ENCODE results near the gene RSRP1. TPM values are rescaled to one million over a fixed set of nuclear protein-coding genes. Genes with fewer than 3 reads are reported as not detected.
A peak's percentile ranks its signal among the peaks of the same experiment; 100 is the strongest.
"Not testable (repeated sequence)": the region's sequence is repeated elsewhere in the genome, so short reads cannot be mapped to it uniquely, and the experiment has no call there.

Gene RSRP1
- total and polyA plus RNA-seq, 2 donors = 126 to 418 TPM

DNA sequence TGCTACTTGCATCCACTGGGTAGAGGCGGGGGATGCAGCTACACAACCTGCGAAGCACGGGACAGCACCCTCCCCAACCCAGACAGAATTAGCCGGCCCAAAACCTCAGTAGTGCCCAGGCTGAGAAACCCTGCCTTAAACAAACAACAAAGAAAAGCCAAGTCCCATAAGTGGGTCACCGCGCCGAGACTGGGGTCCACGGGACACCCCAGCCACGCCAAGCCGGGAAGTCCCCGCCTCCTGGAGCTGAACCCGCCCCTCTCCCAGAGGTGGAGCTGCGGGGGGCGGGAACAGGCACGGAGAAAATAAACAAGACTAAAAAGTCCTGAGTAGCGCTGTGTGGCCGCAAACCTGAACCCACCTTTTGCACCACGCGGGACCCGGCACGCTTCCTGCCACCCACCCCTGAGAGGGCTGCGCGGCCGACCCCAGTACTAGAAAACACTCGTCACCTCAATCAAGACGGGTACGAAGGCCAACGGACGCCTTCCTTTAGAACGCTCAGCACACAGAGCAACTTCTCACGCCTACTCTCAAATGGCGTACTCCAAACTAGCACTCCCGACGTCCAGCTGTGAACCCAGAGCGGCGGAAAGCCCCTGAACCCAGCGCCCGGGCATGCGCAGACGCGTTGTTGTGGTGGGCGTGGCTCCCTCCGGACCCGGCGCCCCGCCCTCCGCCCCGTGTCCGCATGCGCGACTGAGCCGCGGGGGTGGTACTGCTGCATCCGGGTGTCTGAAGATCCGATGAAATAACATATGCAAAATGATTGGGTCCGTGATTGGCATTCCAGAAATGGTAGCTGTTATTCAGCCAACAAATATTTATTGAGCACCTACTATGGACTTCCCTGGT lies 20.3 kb upstream of the RSRP1 start:
- H3K4me1 ChIP-seq (ENCODE audit: control insufficient read depth in 2 of 2, insufficient read depth in 2 of 2, low read length in 2 of 2); H3K9me3 ChIP-seq (ENCODE audit: control insufficient read depth in 2 of 2, insufficient read depth in 1 of 2, low read length in 1 of 2); H3K27me3 ChIP-seq (ENCODE audit: control insufficient read depth in 2 of 2, insufficient read depth in 1 of 2, low read length in 1 of 2); H3K36me3 ChIP-seq (ENCODE audit: control insufficient read depth in 2 of 2, insufficient read depth in 2 of 2, low read length in 1 of 2): not testable (repeated sequence)
- Histone ChIP-seq H3K4me3 (ENCODE audit: low read length in 2 of 2) (peak overlapping the region; percentile 46 to 47), H3K27ac (ENCODE audit: low read depth in 1 of 2, low read length in 1 of 2) (peak overlapping the region; percentile 87 to 93)
- WGBS = under 1% methylated on average over 43 of the region's 56 CpGs
- DNase-seq (ENCODE audit: low read depth in 6 of 9, low spot score in 9 of 9) = peak in 8 of 9 donors; percentile 36 to 89 (median 60)

DNA sequence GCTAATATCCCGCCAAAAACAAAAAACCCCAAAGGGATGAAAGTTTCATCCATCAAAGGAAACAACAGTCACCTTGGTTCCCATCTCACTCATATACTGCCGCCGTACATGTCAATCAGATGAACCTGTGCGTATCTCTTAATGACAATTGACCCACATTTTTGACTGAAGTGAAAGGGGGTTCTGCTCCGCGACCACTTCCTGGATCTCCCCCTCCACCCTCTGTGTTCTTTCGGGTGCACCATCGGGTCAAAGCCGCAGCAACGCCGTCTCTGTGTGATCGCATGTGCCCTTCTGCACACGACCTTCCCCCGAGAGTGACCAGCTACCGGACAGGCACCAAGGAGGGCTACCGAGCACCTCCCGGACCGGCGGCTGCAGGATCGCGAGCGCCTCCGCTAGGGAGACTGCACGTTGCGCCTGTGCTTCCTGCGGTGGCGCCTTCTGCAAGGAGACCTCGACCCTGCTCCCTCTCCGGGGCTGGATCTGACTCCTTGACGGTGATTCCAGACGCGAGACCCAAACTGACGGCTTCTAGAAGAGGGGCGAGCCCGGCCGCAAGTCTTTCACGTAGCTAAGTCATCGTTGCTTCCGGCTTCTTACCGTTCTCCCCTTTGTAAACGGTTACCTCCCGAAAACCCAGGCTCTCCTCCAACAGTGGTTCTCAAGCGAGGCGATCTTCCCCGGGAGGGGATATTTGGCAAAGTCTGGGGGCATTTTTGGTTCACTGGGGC lies 19.5 kb upstream of the RSRP1 start:
- WGBS = under 1% methylated on average over 26 of the region's 45 CpGs
- H3K4me3 ChIP-seq (ENCODE audit: low read length in 2 of 2) = peak overlapping the region; percentile 50 to 56
- H3K9me3 ChIP-seq (ENCODE audit: control insufficient read depth in 2 of 2, insufficient read depth in 1 of 2, low read length in 1 of 2); H3K27me3 ChIP-seq (ENCODE audit: control insufficient read depth in 2 of 2, insufficient read depth in 1 of 2, low read length in 1 of 2); H3K4me1 ChIP-seq (ENCODE audit: control insufficient read depth in 2 of 2, insufficient read depth in 2 of 2, low read length in 2 of 2); H3K36me3 ChIP-seq (ENCODE audit: control insufficient read depth in 2 of 2, insufficient read depth in 2 of 2, low read length in 1 of 2); H3K27ac ChIP-seq (ENCODE audit: low read depth in 1 of 2, low read length in 1 of 2): not testable (repeated sequence)
- peak in 2 of 9 donors; percentile 13 to 50 for DNase-seq (ENCODE audit: low read depth in 6 of 9, low spot score in 9 of 9)

DNA sequence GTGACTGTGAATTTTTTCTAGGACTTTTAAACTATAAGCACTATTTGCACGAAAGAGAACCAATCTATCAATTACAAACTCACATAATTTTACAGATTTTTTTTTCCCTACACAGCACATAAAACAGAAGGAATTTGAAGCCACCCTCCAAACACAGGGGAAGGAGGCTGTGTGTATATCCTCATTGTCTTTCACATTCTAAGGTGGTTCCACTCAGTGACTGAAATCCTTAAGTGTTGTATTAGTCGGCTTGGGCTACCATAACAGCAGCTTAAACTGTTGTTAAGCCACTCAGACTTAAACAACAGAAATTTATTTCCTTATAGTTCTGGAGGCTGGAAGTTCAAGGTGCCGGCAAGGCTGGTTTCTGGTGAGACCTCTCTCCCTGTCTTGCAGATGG lies 13.1 kb upstream of the RSRP1 start:
- H3K4me1 ChIP-seq (ENCODE audit: control insufficient read depth in 2 of 2, insufficient read depth in 2 of 2, low read length in 2 of 2); H3K9me3 ChIP-seq (ENCODE audit: control insufficient read depth in 2 of 2, insufficient read depth in 1 of 2, low read length in 1 of 2); H3K4me3 ChIP-seq (ENCODE audit: low read length in 2 of 2); DNase-seq (ENCODE audit: low read depth in 6 of 9, low spot score in 9 of 9); H3K27ac ChIP-seq (ENCODE audit: low read depth in 1 of 2, low read length in 1 of 2); H3K36me3 ChIP-seq (ENCODE audit: control insufficient read depth in 2 of 2, insufficient read depth in 2 of 2, low read length in 1 of 2); H3K27me3 ChIP-seq (ENCODE audit: control insufficient read depth in 2 of 2, insufficient read depth in 1 of 2, low read length in 1 of 2): not testable (repeated sequence)
- 98% methylated on average over 3 of the region's 3 CpGs for WGBS

DNA sequence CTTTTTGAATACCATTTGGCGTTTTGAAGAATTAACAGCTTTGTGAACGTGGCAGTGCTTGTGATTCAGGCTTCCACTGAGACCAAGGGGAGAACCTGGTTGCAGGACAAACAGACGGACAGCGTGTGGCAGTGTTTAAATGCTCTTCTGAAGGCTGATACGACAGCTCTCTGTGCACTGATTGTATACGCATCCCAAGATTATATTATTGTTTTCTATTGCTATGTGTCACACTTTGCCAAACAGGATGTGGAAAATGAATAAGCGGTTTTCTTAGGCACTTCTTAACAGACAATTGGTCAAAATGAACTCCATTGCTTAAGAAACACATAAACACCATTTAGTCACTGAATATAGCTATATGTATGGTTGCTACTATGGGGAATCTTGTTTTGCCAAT lies 12.6 kb upstream of the RSRP1 start:
- H3K27me3 ChIP-seq (ENCODE audit: control insufficient read depth in 2 of 2, insufficient read depth in 1 of 2, low read length in 1 of 2); DNase-seq (ENCODE audit: low read depth in 6 of 9, low spot score in 9 of 9); H3K4me1 ChIP-seq (ENCODE audit: control insufficient read depth in 2 of 2, insufficient read depth in 2 of 2, low read length in 2 of 2); H3K36me3 ChIP-seq (ENCODE audit: control insufficient read depth in 2 of 2, insufficient read depth in 2 of 2, low read length in 1 of 2); H3K9me3 ChIP-seq (ENCODE audit: control insufficient read depth in 2 of 2, insufficient read depth in 1 of 2, low read length in 1 of 2); H3K4me3 ChIP-seq (ENCODE audit: low read length in 2 of 2); H3K27ac ChIP-seq (ENCODE audit: low read depth in 1 of 2, low read length in 1 of 2): not testable (repeated sequence)
- WGBS = 64% methylated on average over 7 of the region's 7 CpGs

DNA sequence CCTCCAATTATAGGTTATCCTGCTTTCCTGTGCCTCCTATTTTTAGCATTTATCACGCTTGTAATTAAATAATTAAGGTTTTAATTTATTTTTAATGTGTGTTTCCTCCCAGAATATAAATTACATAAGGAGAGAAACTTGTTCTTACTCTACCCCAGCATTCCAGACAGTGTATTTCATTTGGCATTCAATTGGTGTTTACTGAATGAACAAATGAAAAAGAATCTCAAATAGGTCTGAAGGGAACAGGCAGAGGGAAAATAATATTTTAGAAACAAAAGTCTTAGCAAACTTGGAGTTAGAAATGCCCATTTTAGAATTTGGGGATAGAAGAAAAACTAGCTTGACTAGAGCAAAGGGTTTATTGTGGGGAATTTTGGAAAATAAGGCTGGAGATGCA lies 9.9 kb upstream of the RSRP1 start:
- H3K4me1 ChIP-seq (ENCODE audit: control insufficient read depth in 2 of 2, insufficient read depth in 2 of 2, low read length in 2 of 2) = no peaks in the 10 kb centered on the region
- no peaks in the 10 kb centered on the region for H3K36me3 ChIP-seq (ENCODE audit: control insufficient read depth in 2 of 2, insufficient read depth in 2 of 2, low read length in 1 of 2)
- no peak overlapping the region for H3K27ac ChIP-seq (ENCODE audit: low read depth in 1 of 2, low read length in 1 of 2)
- WGBS = 92% methylated on average over 1 of the region's 1 CpG
- no peak for DNase-seq (ENCODE audit: low read depth in 6 of 9, low spot score in 9 of 9)
- no peaks in the 10 kb centered on the region for H3K27me3 ChIP-seq (ENCODE audit: control insufficient read depth in 2 of 2, insufficient read depth in 1 of 2, low read length in 1 of 2)
- H3K9me3 ChIP-seq (ENCODE audit: control insufficient read depth in 2 of 2, insufficient read depth in 1 of 2, low read length in 1 of 2) = no peaks in the 10 kb centered on the region
- H3K4me3 ChIP-seq (ENCODE audit: low read length in 2 of 2) = no peak overlapping the region

DNA sequence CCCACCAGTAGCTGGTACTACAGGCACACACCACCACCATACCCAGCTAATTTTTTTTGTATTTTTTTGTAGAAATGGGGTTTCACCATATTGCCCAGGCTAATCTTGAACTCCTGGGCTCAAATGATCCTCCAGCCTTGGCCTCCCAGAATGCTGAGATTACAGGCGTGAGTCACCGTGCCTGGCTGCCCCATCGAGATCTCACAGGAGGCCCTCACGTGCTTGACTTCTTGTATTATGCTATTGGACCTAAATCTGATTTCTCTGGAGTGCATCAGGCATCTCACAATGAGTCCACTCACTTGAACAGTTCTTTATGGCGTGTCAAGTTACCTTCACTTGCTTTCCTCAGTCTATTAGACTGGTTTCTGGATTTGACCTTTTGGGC lies 9.3 kb upstream of the RSRP1 start:
- WGBS = 93% methylated on average over 5 of the region's 5 CpGs
- Histone ChIP-seq H3K27ac (ENCODE audit: low read depth in 1 of 2, low read length in 1 of 2) (no peak overlapping the region), H3K4me1 (ENCODE audit: control insufficient read depth in 2 of 2, insufficient read depth in 2 of 2, low read length in 2 of 2) (no peaks in the 10 kb centered on the region), H3K9me3 (ENCODE audit: control insufficient read depth in 2 of 2, insufficient read depth in 1 of 2, low read length in 1 of 2) (no peaks in the 10 kb centered on the region), H3K36me3 (ENCODE audit: control insufficient read depth in 2 of 2, insufficient read depth in 2 of 2, low read length in 1 of 2) (no peaks in the 10 kb centered on the region), H3K4me3 (ENCODE audit: low read length in 2 of 2) (no peak overlapping the region), H3K27me3 (ENCODE audit: control insufficient read depth in 2 of 2, insufficient read depth in 1 of 2, low read length in 1 of 2) (no peaks in the 10 kb centered on the region)
- DNase-seq (ENCODE audit: low read depth in 6 of 9, low spot score in 9 of 9) = no peak

DNA sequence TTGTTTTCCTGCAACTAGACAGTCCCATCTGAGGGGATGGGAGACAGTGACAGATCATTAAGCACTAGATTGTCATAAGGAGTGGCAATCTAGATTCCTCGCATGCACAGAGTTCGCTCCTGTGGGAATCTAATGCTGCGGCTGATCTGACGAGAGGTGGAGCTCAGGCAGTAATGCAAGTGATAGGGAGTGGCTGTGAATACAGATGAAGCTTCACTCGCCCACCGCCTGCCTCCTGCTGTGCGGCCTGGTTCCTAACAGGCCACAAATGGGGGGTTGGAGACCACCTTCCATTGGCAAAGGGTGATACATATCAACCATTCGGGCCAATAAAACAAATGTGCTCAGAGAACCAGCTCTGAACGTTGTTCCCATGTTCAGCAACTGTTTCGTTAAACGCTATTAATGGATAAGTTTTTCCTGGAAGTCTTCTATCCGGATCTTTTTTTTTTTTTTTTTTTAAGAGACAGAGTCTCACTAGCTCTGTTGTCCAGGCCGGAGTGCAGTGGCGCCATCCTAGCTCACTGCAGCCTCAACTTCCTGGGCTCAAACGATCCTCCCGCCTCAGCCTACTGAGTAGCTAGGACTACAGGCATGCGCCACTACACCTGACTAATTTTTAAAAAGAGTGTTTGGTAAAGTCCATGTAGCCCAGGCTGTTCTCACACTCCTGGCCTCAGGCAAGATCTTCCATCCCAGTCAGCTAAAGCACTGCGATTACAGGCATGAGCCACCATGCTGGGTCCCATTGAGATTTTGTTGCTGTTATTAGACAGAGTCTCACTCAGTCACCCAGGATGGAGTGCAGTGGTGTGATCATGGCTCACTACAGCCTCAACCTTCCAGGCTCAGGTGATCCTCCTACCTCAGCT lies 8.7 kb upstream of the RSRP1 start:
- Histone ChIP-seq H3K4me1 (ENCODE audit: control insufficient read depth in 2 of 2, insufficient read depth in 2 of 2, low read length in 2 of 2) (no peaks in the 10 kb centered on the region), H3K36me3 (ENCODE audit: control insufficient read depth in 2 of 2, insufficient read depth in 2 of 2, low read length in 1 of 2) (no peaks in the 10 kb centered on the region), H3K27ac (ENCODE audit: low read depth in 1 of 2, low read length in 1 of 2) (no peak overlapping the region), H3K27me3 (ENCODE audit: control insufficient read depth in 2 of 2, insufficient read depth in 1 of 2, low read length in 1 of 2) (no peaks in the 10 kb centered on the region), H3K4me3 (ENCODE audit: low read length in 2 of 2) (no peak overlapping the region), H3K9me3 (ENCODE audit: control insufficient read depth in 2 of 2, insufficient read depth in 1 of 2, low read length in 1 of 2) (no peaks in the 10 kb centered on the region)
- no peak for DNase-seq (ENCODE audit: low read depth in 6 of 9, low spot score in 9 of 9)
- 95% methylated on average over 18 of the region's 18 CpGs for WGBS

DNA sequence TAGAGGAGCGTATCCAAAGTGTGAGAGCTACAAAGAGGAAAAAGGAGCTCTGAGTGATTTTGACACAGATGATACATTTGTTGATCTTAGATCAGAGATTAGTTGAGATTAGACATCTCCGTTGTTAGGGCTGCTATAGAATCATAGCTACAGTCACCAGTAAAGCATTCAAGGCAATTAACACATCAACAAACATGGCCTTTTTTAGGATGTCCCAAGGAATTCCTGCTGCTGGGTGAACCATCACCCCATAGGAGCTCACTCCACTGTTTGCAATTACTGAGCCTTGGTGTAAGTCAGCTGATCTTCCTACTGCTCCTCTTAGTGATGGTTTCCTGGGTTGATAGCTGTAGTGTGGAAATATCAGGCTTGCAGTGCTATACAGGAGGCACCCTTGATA lies 6.7 kb upstream of the RSRP1 start:
- Histone ChIP-seq H3K36me3 (ENCODE audit: control insufficient read depth in 2 of 2, insufficient read depth in 2 of 2, low read length in 1 of 2) (no peaks in the 10 kb centered on the region), H3K27me3 (ENCODE audit: control insufficient read depth in 2 of 2, insufficient read depth in 1 of 2, low read length in 1 of 2) (no peaks in the 10 kb centered on the region), H3K4me3 (ENCODE audit: low read length in 2 of 2) (no peak overlapping the region), H3K27ac (ENCODE audit: low read depth in 1 of 2, low read length in 1 of 2) (no peak overlapping the region), H3K9me3 (ENCODE audit: control insufficient read depth in 2 of 2, insufficient read depth in 1 of 2, low read length in 1 of 2) (no peaks in the 10 kb centered on the region), H3K4me1 (ENCODE audit: control insufficient read depth in 2 of 2, insufficient read depth in 2 of 2, low read length in 2 of 2) (no peaks in the 10 kb centered on the region)
- DNase-seq (ENCODE audit: low read depth in 6 of 9, low spot score in 9 of 9) = no peak
- 97% methylated on average over 2 of the region's 2 CpGs for WGBS
